Renal cortical epithelial cell (primary cell): ENCODE results near the gene ITGA4. TPM values are rescaled to one million over a fixed set of nuclear protein-coding genes. Genes with fewer than 3 reads are reported as not detected.

ENCODE experiments used
- DNase-seq: peaks from one replicate; pipeline ENCODE4 v3.0.0-alpha.2; 2011; ENCODE audit warnings: low read depth
- total RNA-seq: library from RNA; depleted of rRNA; stranded (reverse); fragments of >200 nt; gene quantifications from 2 replicates; pipeline ENCODE4 v1.2.3, GENCODE V29; 2014

The ITGA4 gene
- total RNA-seq, 1 donor from 2014 or later, result 7.7 TPM

GRCh38 chr2:181574321-181574720 lies 117.1 kb downstream of the ITGA4 start:
- no peak for DNase-seq

GRCh38 chr2:181575024-181575649 lies 118.0 kb downstream of the ITGA4 start:
- no peak for DNase-seq

DNA sequence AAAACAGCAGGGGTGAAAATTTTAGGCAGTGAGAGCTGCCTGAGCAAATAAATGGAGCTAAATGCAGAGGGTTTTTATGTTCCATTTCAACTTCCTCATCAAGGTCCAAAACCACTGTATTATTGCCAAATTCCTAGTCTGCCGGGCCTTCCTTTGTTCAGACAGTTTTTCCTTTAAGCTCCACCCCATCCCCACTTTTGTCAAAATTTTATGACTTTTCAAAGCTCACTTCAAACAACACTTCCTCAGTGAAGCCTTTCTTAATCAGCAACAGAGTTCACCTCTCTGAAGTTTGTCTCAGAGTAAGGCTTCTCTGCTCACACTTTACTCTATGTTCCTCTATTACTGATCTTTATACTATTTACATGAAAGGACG lies 118.5 kb downstream of the ITGA4 start:
- DNase-seq, result no peak

- no peak for DNase-seq
Measured at GRCh38 chr2:181576431-181576830, 119.2 kb downstream of the ITGA4 start.

DNA sequence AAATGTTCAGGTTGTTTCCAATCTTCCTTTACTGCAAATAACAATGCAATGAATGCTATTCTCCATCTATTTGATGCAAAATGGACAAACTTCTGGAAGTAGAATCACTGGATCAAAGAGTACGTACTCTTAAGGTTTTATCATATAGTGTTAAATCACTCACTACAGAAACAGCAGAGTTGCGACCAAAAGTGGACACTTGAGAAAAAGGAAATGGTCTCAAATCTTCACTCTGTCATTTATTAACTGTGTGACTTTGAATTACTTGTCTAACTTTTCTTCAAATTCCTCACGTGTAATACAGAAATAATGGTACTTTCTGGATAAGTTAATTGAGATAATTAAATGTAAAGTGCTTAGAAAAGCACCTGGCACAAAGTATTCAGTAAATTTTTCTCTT lies 121.6 kb downstream of the ITGA4 start:
- DNase-seq, result no peak

GRCh38 chr2:181581534-181581933 lies 124.3 kb downstream of the ITGA4 start:
- no peak for DNase-seq

GRCh38 chr2:181585732-181586131 lies 128.5 kb downstream of the ITGA4 start:
- DNase-seq, result peak; percentile 10

Other genes with a start within 250 kb of the ITGA4 start
- gene CERKL, start 199.7 kb downstream of the ITGA4 start, total RNA-seq, result 0.17 and 1.2 TPM in 2 replicates
- not detected in 2 replicates for gene NEUROD1, start 223.1 kb downstream of the ITGA4 start, total RNA-seq